GM23248 (cell line): ENCODE data around the gene SH3TC1. TPM values are rescaled to one million over a fixed set of nuclear protein-coding genes. Genes with fewer than 3 reads are reported as not detected.

ENCODE experiments used
- DNase-seq: peaks from one replicate; pipeline ENCODE4 v3.0.0-alpha.2; 2015
- H2AFZ ChIP-seq: fragments of 200-600 bp; sonication (generic); 2 replicates; pipeline ENCODE4 v1.6.1; 2016; ENCODE audit warnings: antibody characterized with exemption
- H3F3A ChIP-seq: fragments of 200-600 bp; sonication (generic); 2 replicates; pipeline ENCODE4 v1.6.1; 2016; ENCODE audit warnings: mild to moderate bottlenecking, antibody characterized with exemption, mixed run types; ENCODE audit not compliant: insufficient read depth
- H3K27ac ChIP-seq: fragments of 200-600 bp; sonication (generic); 2 replicates; pipeline ENCODE4 v1.5.1; 2016; ENCODE audit warnings: mild to moderate bottlenecking
- H3K27me3 ChIP-seq: fragments of 200-600 bp; sonication (generic); replicated peaks from 2 replicates; pipeline ENCODE4 v1.6.1; 2016; ENCODE audit warnings: mild to moderate bottlenecking; ENCODE audit not compliant: insufficient read depth
- H3K36me3 ChIP-seq: fragments of 200-600 bp; sonication (generic); 2 replicates; pipeline ENCODE4 v1.6.1; 2016; ENCODE audit warnings: low read depth, mild to moderate bottlenecking
- H3K4me1 ChIP-seq: fragments of 200-600 bp; sonication (generic); 2 replicates; pipeline ENCODE4 v1.6.1; 2016; ENCODE audit warnings: mild to moderate bottlenecking; ENCODE audit not compliant: insufficient read depth
- H3K4me2 ChIP-seq: fragments of 200-600 bp; sonication (generic); one replicate; pipeline ENCODE4 v1.6.1; 2016; ENCODE audit warnings: mild to moderate bottlenecking; ENCODE audit not compliant: unreplicated experiment
- H3K4me3 ChIP-seq: fragments of 200-600 bp; sonication (generic); 2 replicates; pipeline ENCODE4 v1.5.1; 2016; ENCODE audit warnings: mild to moderate bottlenecking
- H3K79me2 ChIP-seq: fragments of 200-600 bp; sonication (generic); 2 replicates; pipeline ENCODE4 v1.6.1; 2016; ENCODE audit warnings: mild to moderate bottlenecking; ENCODE audit not compliant: insufficient read depth
- H3K9ac ChIP-seq: fragments of 200-600 bp; sonication (generic); 2 replicates; pipeline ENCODE4 v1.6.1; 2016; ENCODE audit warnings: mild to moderate bottlenecking
- H3K9me2 ChIP-seq: fragments of 200-600 bp; sonication (generic); 2 replicates; pipeline ENCODE4 v1.6.1; 2016; ENCODE audit warnings: mixed run types, mild to moderate bottlenecking, moderate library complexity; ENCODE audit not compliant: insufficient read depth
- H3K9me3 ChIP-seq: fragments of 200-600 bp; sonication (generic); one replicate; pipeline ENCODE4 v1.6.1; 2017; ENCODE audit warnings: low read depth
- H4K20me1 ChIP-seq: fragments of 200-600 bp; sonication (generic); 2 replicates; pipeline ENCODE4 v1.6.0; 2016; ENCODE audit not compliant: insufficient read depth
- EZH2 ChIP-seq: fragments of 200-600 bp; sonication (generic); IDR thresholded peaks from 2 replicates; pipeline ENCODE4 v1.6.1; 2018; ENCODE audit warnings: antibody characterized with exemption, mild to moderate bottlenecking; ENCODE audit not compliant: insufficient read depth, poor library complexity, severe bottlenecking
- EZH2phosphoT487 ChIP-seq: fragments of 200-600 bp; sonication (generic); IDR thresholded peaks from 2 replicates; pipeline ENCODE4 v1.6.1; 2018; ENCODE audit warnings: antibody characterized with exemption, moderate library complexity, mild to moderate bottlenecking, low read depth; ENCODE audit not compliant: insufficient read depth
- WGBS, 2 experiments: methylation state at CpG; one replicate each; pipeline ENCODE4 v1.1.6; 2015 to 2017; ENCODE audit warnings: low lambda C conversion rate in 2 of 2, low coverage in 1 of 2; ENCODE audit errors: missing lambda C conversion rate in 2 of 2; 5-methylcytosine and 5-hydroxymethylcytosine counted together
- in situ Hi-C: fragments of 300-500 bp; cut with MboI; formaldehyde crosslinking; loops from 2 replicates; pipeline ENCODE4 v1.15.0; 2020
- polyA plus RNA-seq: library from polyadenylated mRNA; unstranded; fragments of >200 nt; fragmentation: Nextera tagmentation; extraction: Ambion mirVana; gene quantifications from 2 replicates; pipeline ENCODE4 v1.2.1, GENCODE V29; 2016
- total RNA-seq: library from RNA; depleted of rRNA; stranded (reverse); fragments of >200 nt; shearing (Covaris generic); gene quantifications from 2 replicates; pipeline ENCODE4 v1.2.3, GENCODE V29; 2014

Gene SH3TC1
- total and polyA plus RNA-seq, 2 experiments from 2014 or later, result 2.3 to 6.5 TPM

DNA sequence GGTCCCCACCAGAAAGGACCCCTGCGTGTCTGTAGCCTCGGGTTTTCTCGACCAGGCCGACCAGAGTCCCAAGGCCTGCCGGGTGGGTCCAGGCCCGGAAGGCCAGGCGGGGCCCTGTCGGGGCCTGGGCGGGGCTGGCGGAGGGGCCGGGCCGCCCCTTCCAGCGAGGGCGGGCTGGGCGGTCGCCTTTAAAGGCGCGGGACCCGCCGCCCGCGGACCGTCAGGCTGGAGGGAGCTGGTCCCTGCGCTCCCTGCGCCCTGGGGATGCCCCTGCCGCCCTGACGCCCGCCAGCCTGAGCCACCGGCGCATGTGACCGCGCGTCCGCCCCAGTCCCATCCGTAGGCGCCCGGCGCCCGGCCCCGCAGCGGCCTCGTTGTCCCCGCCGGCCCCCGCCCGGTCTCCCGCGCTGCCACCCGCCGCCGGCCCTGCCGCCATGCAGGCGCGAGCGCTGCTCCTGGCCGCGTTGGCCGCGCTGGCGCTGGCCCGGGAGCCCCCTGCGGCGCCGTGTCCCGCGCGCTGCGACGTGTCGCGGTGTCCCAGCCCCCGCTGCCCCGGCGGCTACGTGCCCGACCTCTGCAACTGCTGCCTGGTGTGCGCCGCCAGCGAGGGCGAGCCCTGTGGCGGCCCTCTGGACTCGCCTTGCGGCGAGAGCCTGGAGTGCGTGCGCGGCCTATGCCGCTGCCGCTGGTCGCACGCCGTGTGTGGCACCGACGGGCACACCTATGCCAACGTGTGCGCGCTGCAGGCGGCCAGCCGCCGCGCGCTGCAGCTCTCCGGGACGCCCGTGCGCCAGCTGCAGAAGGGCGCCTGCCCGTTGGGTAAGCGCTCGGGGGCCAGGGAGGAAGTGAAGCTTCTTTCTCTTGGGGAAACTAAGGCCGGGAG lies 70.7 kb downstream of the SH3TC1 start, which contains the start of gene HTRA3:
HTRA3 (plus strand) TSS at position 220 of the 883 bp plus-strand sequence; CDS start at position 435, 215 bp downstream.
- H3K4me2 ChIP-seq, result peak within 1 kb of the TSS; percentile 66
- H4K20me1 ChIP-seq, result no peaks in the 10 kb centered on the region
- DNase-seq, result peak; percentile 56
- 1 to 3% methylated on average over 58 to 79 of the region's 111 CpGs for WGBS, 2 experiments
- H3K4me3 ChIP-seq, result peak within 1 kb of the TSS; percentile 63
- H3K27ac ChIP-seq, result no peak within 1 kb of the TSS
- H3K79me2 ChIP-seq, result no peaks in the 10 kb centered on the region
- no peaks in the 10 kb centered on the region for H3K9me3 ChIP-seq
- in situ Hi-C loops, result no loop called here
- peak within 1 kb of the TSS; percentile 65 for H3K9ac ChIP-seq
- no peaks in the 10 kb centered on the region for H3K36me3 ChIP-seq
- TF ChIP-seq EZH2phosphoT487 (no peak), EZH2 (no peak)
- H2AFZ ChIP-seq, result peak within 1 kb of the TSS; percentile 74
- H3K4me1 ChIP-seq, result peaks cover 7% of the 10 kb centered on the region; the same call in 1 of the 2 replicates
- H3F3A ChIP-seq, result 0 out of 2 replicates have a peak, but pooled peaks cover 7% of the 10 kb centered on the region
- H3K27me3 ChIP-seq, result peaks cover 8% of the 10 kb centered on the region; the same call in 1 of the 2 replicates
- H3K9me2 ChIP-seq, result no peaks in the 10 kb centered on the region

DNA sequence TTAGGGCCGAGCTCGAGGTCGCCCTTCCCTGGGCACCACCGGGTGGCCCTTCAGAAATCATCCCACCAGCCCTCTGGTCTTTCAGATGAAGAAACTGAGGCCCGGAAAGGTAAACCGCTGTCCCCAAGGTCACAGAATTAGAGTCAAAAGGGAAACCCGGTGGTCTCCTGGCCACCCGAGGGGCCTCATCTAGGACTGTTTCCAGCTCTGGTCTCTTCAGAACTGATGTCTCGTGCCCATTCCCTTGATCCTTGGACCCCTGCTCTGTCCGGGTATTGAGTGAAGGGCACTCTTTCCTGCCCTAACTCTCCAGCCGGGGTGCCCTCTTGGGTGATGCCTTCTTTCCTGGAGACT lies 71.3 kb downstream of the SH3TC1 start:
- 8 to 9% methylated on average over 11 of the region's 11 CpGs for WGBS, 2 experiments
- no peak for DNase-seq
- H3K9me3 ChIP-seq, result no peaks in the 10 kb centered on the region
- H2AFZ ChIP-seq, result 0 out of 2 replicates have a peak overlapping the region, but pooled peaks have one; percentile 15
- peaks cover 11% of the 10 kb centered on the region for H3K4me1 ChIP-seq
- H3K4me3 ChIP-seq, result peak overlapping the region; percentile 63; the same call in 1 of the 2 replicates
- 0 out of 2 replicates have a peak overlapping the region, but pooled peaks have one; percentile 65 for H3K9ac ChIP-seq
- TF ChIP-seq EZH2 (no peak), EZH2phosphoT487 (no peak)
- no peaks in the 10 kb centered on the region for H3K9me2 ChIP-seq
- H4K20me1 ChIP-seq, result no peaks in the 10 kb centered on the region
- 0 out of 2 replicates have a peak, but pooled peaks cover 7% of the 10 kb centered on the region for H3F3A ChIP-seq
- no peak overlapping the region for H3K27ac ChIP-seq
- H3K36me3 ChIP-seq, result no peaks in the 10 kb centered on the region
- no peaks in the 10 kb centered on the region for H3K79me2 ChIP-seq
- in situ Hi-C loops, result no loop called here
- peaks cover 8% of the 10 kb centered on the region; the same call in 1 of the 2 replicates for H3K27me3 ChIP-seq
- H3K4me2 ChIP-seq, result peak overlapping the region; percentile 66

DNA sequence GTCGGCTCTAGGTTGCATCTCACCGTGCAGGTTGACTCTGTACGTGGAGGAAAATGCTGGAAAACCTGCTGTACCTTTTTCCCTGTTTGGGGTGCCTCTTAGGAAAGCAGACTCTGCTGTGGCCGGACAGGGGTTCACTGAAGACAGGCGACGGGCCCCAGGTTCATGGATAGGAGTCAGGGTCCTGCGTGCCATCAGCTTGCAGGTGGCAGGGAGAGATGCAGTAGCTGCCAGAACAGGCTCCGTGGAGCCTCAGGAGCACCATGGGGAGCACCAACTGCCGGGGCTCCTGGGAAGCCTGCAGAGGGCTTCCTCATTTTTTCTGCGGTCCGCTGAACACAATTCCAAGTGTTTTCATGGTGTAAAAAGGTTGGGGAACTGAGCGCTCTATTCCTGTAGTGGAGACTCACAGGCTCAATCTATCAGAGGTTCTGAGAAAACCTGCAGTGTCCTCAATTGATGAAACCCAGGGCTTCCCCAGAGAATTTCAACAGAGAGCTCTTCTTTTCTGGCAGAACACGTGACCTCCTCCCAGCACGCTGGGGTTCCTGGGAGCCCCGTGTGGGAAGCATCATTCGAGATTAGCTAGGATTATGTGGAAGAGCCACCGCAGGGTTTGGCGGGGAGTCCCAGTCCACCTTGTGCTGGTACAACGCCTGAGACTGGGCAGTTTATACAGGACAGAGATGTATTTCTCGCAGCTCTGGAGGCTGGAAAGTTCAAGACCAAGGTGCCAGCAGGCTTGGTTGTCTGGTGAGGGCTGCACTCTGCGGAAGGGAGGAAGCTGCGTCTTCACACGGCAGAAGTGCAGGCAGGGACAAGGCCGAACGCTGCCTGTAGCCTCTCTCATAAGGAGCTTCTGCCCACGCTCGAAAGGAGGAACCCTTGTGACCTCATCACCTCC lies 72.1 kb downstream of the SH3TC1 start:
- WGBS, 2 experiments, result 36 to 39% methylated on average over 27 of the region's 27 CpGs
- no peaks in the 10 kb centered on the region for H3K36me3 ChIP-seq
- no peaks in the 10 kb centered on the region for H3K9me3 ChIP-seq
- no peak overlapping the region for H3K27ac ChIP-seq
- peak; percentile 31 for DNase-seq
- TF ChIP-seq EZH2 (peak; percentile 39), EZH2phosphoT487 (no peak)
- H4K20me1 ChIP-seq, result no peaks in the 10 kb centered on the region
- in situ Hi-C loops, result no loop called here
- no peak overlapping the region for H3K9ac ChIP-seq
- no peak overlapping the region for H2AFZ ChIP-seq
- 0 out of 2 replicates have a peak, but pooled peaks cover 7% of the 10 kb centered on the region for H3F3A ChIP-seq
- no peaks in the 10 kb centered on the region for H3K9me2 ChIP-seq
- peak overlapping the region; percentile 66 for H3K4me2 ChIP-seq
- no peaks in the 10 kb centered on the region for H3K79me2 ChIP-seq
- peaks cover 8% of the 10 kb centered on the region; the same call in 1 of the 2 replicates for H3K27me3 ChIP-seq
- H3K4me3 ChIP-seq, result no peak overlapping the region
- H3K4me1 ChIP-seq, result peaks cover 13% of the 10 kb centered on the region

DNA sequence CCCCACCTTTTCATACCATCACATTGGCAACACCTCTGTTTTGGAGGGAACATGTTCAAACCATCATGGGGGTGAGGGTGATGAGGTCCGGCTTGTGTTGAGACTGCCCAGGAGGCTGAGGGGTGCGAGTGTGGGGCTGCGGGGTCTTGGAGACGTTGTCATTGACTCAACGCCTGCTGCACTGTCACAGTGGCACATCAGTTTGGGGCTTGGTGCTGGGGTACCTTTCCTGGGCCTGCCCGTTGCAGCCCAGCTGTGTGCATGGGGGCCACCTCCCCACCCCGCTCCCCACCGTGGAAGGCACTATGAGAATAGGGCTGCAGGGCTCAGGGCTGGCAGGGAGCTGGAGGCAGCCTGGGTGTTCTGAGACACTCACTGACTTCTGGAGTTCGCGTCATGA lies 72.7 kb downstream of the SH3TC1 start:
- Histone ChIP-seq H3K4me2 (no peak overlapping the region), H3K4me3 (no peak overlapping the region), H3K9me3 (no peaks in the 10 kb centered on the region), H3K9ac (no peak overlapping the region), H3K9me2 (no peaks in the 10 kb centered on the region), H3K4me1 (peaks cover 20% of the 10 kb centered on the region), H3K79me2 (no peaks in the 10 kb centered on the region), H3F3A (0 out of 2 replicates have a peak, but pooled peaks cover 7% of the 10 kb centered on the region), H3K27me3 (peaks cover 8% of the 10 kb centered on the region; the same call in 1 of the 2 replicates), H2AFZ (no peak overlapping the region), H3K36me3 (no peaks in the 10 kb centered on the region), H3K27ac (no peak overlapping the region), H4K20me1 (no peaks in the 10 kb centered on the region)
- no peak for DNase-seq
- WGBS, 2 experiments, result 81 to 84% methylated on average over 10 of the region's 10 CpGs
- in situ Hi-C loops, result no loop called here
- no peak for TF ChIP-seq EZH2phosphoT487
